IPS DF 4.7 (cell line): ENCODE data around the gene REM1.
"Not testable (repeated sequence)": the region's sequence is repeated elsewhere in the genome, so short reads cannot be mapped to it uniquely, and the experiment has no call there.

Experiments used
- DNase-seq: peaks from one replicate; pipeline ENCODE4 v3.0.0-alpha.2; 2013; ENCODE audit warnings: low spot score; ENCODE audit errors: extremely low read depth

Gene REM1

DNA sequence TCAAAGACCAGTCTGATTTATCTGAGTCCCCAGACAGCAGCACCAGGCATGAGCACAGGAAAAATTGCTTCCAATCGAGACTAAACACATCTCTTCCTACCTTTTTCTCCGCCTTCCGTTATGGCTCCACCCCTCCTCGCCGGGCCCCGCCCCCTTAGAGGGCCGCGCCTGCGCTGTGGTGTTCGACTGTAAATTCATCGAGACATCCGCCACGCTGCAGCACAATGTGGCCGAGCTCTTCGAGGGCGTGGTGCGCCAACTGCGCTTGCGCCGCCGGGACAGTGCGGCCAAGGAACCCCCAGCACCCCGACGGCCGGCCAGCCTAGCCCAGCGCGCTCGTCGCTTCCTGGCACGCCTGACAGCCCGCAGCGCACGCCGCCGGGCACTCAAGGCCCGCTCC lies 8.9 kb downstream of the REM1 start:
- DNase-seq, result no peak

DNA sequence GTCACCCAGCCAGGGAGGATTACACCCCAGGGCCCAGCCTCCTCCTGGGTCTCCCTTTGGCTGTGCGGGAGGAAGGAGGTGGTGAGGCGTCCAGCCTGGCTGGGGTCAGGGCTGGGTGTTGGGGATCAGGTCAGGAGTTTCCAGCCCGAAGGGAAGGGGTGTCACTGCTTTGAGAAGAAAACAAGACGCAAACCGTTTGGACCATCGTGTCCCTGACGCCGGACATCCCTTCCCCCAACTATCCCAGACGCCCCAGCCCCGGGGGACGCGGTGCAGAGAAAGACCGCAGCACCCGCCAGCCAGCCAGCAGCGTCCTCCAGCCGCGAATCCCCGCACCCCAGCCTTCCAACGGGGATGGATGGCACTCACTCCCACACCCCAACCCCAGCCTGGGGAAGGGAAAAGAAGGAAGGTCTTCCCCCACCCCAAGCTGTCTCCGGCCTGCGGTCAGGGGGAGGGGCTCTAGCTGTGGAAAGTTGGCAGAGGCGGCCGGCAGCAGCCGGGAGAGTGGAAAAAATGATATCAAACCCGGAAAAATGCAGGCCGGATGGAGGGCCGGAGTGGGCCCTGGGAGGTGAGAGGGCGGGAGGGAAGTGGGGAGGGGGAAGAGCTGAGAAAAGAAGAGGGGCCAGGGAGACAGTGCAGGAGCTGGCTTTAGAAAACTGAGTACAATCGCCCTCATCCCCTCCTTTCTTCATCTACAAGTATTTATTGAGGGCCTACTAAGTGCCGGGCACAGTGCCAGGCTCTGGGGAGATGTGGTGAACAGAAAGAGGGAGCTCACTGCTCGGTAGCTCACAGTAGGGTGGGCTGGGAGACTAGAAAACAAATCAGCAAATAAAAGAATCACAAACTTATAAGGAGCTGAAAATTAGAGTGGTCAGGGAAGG lies 10.6 kb downstream of the REM1 start:
- DNase-seq, result no peak

DNA sequence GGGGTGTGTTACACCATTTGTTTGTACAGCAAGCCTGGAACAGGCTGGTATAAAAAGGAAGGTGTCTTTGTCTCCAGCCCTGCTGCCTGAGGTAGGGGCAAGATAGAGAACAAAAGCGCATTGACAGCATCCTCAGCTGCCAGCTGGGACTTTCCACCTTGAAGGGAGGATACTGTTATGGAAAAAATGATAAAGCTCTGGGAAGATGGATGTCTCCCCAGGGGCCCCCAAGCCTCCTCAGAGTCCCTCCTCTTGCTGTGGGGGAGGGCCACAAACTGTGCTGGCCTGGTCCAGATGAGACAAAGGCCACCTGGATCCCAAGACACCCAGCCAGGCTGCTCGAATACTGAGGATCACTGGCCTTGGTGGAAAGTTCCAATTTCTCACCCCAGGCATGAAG lies 13.0 kb downstream of the REM1 start:
- DNase-seq, result no peak

DNA sequence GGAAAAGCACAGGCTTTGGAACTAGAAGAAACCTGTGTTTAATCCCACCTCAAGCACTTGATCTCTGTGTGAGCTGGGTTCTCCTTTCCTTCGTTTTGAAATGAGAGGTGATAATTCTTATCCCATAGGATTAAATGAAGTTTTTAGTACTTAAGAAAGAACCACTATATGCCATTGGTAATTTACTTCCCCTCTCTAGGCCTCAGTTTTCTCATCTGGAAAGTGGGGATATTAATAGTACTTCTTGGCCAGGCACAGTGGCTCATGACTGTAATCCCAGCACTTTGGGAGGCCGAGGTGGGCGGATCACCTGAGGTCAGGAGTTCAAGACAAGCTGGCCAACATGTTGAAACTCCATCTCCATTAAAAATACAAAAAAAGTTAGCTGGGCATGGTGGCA lies 14.1 kb downstream of the REM1 start:
- no peak for DNase-seq

DNA sequence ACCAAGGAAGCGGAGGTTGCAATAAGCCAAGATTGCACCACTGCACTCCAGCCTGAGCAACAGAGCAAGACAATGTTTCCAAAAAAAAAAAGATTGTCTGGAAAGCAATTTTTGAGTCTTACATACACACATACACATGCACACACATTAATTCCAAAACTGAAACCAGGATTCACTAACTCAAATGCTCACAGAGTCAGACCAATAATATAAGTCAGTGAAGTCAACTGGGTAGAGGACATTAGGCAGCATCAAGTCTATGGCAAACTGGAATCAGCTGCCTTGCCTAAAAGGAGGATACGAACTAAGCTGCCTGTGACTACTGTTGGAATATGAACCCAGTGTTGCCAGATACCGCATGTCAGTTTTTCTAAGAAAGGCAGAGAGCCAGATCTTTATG lies 15.7 kb downstream of the REM1 start:
- DNase-seq, result no peak

DNA sequence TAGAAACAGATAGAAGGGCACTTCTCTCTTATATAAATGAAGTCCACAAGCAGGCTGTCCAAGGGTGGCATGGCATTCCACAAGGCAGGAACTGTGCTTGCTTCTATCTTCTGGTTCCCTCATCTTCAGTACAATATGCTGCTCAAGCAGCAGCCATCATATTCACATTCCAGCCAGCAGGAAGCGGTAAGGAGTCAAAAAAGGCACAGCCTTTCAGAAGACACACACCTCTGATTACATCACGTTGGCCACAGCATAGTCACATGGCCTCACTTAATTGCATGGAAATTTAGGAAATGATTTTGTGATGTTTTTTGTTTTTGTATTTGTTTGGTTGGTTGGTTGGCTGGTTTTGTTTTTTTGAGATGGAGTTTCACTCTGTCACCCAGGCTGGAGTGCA lies 19.0 kb downstream of the REM1 start:
- peak; percentile 58 for DNase-seq

DNA sequence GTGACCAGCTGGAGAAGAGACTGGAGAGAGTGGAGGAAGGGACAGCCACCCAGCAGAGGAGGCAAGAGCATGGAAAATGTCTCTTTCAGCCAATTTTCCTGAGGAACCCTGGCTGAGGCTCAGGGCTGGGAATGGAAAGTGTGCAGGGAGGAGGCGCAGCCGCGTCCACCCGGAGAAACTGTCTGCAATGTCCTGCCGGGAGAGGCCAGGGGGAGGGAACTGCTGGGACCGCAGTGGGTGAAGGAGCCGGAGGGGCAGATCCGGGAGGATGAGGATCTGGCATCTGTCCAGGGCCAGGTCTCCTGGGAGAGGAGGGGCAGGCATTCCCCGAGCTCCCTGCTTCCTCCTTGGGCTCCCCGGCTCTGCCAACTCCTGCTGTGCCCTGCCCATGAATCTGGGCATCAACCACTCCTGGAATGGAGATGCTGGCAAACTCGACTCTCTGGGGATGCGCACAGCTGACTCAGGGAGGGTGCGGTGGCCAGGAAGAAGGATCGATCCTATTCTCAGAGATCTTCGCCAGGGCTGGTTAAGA lies 21.7 kb downstream of the REM1 start:
- no peak for DNase-seq

DNA sequence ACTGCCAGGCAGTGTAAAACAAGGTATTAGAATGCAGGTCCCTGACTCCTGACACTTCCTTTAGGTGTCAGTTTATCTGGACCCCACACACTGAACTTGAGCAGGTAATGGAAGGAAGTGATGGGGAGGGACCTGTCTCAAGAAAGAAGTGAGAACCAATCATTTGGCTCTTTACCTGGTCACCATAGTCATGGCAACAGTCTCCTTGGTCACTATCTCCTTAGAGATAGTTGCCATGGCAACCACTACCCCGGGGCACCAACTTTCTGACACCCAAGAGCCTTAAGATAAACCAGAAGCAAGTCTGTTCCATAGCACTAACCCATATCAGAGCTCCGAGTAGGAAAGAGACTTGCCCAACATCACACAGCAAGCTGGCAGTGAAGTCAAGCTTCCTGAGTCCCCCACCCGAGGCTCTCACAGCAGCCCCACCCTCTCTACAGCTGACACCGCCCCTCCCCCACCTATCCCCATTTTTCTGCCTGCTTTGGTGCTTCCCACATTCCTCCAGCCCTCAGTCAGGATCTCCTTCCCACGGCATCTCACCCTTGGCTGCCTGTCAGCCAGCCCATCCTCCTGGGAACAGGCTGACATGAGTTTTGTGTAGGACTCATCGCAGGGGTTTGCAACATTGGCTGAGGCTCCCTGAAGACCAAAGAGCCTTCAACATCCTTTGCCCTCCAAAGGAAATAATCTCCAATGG lies 22.9 kb downstream of the REM1 start:
- no peak for DNase-seq

DNA sequence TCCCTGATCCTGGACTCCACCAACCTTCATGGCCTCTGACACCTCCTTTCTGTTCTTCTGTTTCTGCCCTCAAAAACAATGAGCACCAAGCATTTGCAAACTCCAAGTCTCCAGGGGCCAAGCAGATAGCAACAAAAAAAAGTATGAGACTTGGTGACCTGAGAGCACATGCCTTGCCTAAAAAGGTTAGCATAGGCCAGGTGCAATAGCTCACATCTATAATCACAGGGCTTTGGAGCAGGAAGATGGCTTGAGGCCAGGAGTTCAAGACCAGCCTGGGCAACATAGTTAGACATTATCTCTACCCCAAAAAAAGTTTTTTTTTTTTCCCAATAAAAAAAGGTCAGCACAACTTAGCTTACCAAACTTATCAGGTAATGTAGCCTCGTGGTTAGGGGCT lies 25.4 kb downstream of the REM1 start:
- DNase-seq, result no peak

DNA sequence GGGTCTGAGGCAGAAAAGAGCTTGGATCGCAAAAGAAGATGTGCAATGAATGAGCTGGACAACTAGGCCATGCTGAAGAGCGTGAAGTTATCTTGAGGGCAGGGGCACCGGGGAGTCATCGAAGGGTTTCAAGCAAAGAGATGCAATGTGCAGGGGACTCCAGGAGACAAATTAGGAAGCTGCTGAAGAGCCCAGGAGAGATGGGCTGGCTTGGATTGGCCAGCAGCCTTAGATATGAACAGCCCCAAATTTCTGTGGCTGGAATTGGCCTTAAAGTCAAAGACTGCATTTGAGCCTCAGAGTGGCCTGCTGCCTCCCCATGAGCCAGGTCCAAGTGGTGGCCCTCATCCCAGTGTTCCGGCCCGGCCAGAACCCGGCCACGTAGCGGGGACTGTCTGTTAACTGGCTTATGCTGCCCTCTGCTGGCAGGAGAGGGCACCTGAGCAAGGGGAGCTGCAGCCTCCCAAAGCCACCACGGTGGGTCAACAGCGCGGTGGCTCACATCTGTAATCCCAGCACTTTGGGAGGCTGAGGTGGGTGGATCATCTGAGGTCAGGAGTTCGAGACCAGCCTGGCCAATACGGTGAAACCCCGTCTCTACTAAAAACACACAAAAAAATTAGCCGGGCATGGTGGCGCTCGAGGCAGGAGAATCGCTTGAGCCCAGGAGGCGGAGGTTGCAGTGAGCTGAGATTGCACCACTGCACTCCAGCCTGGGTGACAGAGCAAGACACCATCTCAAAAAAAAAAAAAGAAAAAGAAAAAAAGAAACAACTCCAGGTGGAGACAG lies 28.0 kb downstream of the REM1 start:
- peak; percentile 56 for DNase-seq

DNA sequence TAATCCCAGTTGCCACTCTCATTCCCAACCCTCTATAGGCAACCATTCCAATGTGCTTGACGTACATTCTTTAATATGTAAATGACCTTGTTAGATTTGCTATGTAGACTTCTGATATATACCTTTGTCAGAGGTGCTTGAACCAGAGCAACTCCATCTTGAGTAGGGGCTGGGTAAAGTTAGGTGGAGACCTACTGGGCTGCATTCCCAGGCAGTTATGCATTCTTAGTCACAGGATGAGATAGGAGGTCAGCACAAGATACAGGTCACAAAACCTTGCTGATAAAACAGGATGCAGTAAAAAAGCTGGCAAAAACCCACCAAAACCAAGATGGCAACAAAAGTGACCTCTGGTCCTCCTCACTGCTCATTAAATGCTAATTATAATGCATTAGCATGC lies 30.8 kb downstream of the REM1 start:
- no peak for DNase-seq

DNA sequence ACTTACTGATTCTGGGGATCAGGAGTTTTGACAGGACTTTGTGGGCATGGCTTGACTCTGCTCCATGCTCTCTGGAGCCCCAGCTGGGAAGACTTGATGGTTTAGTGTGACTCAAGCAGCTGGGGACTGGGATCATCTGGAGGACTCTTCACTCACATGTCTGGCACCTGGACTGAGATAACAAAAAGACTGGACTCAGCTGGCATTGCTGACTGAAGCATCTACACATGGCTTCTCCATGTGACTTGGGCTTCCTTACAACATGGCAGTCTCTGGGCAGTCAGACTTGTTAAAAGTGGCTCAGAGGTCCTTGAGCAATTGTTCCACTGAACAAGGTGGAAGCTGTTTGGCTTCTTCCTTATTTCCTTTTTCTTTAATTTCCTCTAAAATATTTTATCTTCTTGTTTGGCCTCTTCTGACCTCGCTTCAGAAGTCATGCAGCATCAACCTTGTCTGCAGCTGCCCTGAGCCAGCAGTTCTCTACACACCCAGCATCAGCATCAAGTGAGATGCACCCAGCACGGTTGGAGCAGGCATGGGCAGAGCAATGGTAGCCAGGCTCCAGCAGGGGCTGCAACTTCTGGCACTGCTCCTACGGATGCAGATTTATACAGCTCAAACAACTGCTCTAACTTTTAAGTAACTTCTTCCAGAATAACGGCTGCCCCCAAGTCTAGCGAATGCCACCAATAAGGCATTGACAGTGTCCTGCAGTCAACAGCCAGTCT lies 33.6 kb downstream of the REM1 start:
- DNase-seq, result no peak

DNA sequence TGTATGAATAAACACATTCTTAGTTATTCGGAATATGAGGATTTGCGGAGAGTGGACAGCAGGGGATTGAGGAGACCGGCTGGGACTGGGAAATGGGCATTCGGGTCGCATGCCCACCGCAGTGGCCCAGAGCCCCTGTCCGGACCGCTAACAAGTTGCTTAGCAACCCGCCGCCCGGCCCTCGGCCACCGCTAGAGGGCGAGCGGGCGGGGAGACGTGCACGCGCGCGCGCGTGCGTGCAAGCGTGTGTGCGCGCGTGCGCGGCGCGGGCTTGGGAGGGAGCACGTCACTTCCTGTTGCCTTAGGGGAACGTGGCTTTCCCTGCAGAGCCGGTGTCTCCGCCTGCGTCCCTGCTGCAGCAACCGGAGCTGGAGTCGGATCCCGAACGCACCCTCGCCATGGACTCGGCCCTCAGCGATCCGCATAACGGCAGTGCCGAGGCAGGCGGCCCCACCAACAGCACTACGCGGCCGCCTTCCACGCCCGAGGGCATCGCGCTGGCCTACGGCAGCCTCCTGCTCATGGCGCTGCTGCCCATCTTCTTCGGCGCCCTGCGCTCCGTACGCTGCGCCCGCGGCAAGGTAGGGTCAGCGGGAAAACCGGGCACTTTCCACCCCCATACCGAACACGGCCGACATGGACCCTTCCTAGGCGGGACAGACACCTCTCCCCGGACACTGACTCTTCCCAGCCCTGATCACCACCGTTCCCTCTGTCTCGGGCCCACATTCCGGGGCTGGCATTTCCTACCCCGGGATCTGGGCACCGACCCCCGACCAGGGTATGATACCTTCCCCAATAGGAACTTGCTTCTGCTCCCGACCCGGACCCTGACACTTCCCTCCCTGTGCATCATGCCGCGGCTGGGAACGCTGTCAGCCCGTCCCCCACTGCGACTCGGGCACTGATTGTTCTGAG lies 39.3 kb downstream of the REM1 start, which contains the start of gene HM13:
HM13 (plus strand) TSS at position 289 of the 918 bp plus-strand sequence; CDS start at position 399, 110 bp downstream.
- peak; percentile 46 for DNase-seq

DNA sequence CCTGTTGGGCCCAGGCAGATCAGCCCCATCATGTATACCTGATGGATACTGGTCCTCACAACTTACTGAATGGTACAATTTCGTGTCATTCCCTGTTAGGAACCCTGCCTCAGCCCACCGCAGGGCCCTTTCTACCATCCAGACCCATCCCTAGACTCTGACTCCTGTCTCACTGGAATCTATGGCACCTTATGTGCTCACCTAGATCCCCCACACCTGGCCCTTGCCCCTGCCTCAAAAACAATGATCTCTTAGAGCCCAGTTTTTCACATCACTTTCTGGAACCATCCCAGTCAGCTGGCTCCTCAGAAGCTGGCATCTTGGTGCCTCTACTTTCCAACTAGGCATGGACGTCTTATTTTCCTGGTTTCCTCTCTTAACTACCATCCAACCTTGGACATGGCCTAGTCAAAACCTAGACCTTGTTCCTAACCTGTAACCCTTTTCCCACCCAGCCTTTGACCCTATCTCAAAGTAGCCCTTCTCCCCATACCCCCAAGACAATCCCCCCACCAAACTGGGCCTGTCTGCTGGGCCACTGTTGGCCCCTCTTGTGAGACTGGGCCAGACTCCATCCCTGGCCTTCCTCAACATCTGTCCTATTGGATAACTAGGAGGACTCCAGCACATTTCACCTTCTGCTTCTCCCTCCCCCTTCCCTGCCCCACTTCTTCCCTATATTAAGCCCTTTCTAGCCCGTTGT lies 40.1 kb downstream of the REM1 start:
- no peak for DNase-seq

DNA sequence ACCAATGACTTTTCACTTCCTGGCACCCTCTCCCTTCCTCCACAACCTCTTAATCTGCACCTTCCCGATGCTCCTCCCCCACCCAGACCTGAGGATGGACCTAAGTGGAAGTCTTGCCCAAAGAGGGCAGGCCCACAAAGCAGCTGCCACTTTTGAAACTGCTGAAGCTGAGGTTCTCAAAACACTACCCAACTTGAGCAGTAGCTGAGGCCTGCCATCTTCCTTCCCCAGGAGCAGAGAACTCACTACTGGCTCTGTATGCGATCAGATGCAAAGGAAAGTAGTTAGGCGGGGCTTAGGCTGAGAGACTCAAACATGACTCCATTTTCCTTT lies 40.7 kb downstream of the REM1 start:
- no peak for DNase-seq

DNA sequence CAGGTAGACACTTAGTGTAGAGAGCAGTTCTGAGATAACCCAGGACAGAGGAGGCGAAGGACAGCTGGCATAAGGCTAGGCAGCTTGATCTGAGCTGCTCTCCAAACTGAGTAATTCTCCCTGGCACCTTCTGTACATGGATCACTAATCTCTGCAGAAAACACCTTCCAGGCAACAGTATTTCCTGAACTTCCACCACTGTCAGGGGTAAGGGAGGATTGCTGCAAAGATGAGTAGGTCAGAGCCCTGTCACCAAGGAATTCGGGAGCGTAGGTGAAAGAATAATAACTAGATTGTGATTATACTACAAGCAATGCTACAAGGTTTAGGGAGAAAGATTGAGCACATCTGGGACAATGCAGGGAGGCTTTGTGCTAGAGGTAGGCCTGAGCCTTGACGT lies 41.1 kb downstream of the REM1 start:
- no peak for DNase-seq

DNA sequence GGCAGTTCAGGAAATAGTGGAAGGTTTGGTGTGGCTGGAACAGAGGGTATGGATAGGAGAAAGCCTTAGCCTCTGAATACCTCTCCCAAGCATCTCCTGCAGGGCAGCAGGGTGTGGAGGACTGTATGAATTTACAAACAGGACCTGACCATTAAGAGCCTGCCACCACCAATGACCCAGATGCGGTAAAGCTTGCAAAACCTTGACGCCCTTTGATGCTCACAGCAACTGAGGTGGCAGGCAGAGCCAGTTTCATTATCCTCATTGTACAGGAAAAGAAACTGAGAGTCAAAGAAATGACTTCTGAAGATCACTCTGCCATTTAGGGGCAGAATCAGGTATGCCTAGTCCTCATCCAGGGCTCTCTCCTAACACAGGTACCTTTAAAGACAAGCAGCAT lies 41.6 kb downstream of the REM1 start:
- no peak for DNase-seq

DNA sequence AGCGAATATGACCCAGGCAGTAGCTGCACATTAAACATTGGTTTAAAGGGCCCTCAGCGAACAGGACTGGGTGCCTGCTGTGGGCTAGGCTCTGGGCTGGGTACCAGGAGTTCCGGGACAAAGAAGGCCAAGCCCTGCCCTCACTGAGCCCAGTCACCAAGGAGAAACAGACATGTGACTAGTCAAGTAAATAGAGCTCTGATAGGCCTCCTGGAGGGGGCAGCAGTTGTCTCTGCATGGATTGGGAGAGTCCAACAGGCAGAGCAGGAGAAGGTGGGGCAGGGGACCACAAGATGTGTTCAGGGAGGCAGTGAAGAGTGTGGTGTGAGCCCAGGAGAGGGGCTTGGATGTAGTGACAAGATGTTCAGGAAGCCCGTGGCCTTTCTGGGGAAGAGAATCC lies 42.3 kb downstream of the REM1 start:
- DNase-seq, result no peak

DNA sequence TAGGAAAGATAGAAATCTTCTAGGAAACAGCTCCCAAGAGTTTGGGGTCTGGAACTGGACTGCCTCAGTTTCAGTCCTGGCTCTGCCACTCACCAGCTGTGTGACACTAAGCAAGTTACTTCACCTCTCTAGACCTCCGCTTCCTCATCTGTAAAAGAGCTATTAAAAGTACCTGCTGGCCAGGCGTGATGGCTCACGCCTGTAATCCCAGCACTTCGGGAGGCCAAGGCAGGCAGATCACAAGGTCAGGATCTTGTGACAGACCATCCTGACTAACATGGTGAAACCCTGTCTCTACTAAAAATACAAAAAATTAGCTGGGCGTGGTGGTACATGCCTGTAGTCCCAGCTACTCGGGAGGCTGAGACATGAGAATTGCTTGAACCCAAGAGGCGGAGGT lies 46.2 kb downstream of the REM1 start:
- not testable (repeated sequence) for DNase-seq
